Activated naive CD4-positive, alpha-beta T cell treated with anti-CD3 and anti-CD28 coated beads, Interleukin-2, amount 50 U/mL, for 16 hours (primary cell): ENCODE results near the gene KSR2.

ENCODE experiments used
- DNase-seq: peaks from one replicate; pipeline ENCODE4 v3.0.0-alpha.2; 2020

KSR2 gene

GRCh38 chr12:117854339-117855012 is 114.3 kb downstream of the KSR2 start:
- DNase-seq: peak; percentile 33

GRCh38 chr12:117853600-117853999 is 115.2 kb downstream of the KSR2 start:
- no peak for DNase-seq

GRCh38 chr12:117850048-117850447 is 118.7 kb downstream of the KSR2 start:
- no peak for DNase-seq

GRCh38 chr12:117847371-117847770 is 121.4 kb downstream of the KSR2 start:
- no peak for DNase-seq

DNA sequence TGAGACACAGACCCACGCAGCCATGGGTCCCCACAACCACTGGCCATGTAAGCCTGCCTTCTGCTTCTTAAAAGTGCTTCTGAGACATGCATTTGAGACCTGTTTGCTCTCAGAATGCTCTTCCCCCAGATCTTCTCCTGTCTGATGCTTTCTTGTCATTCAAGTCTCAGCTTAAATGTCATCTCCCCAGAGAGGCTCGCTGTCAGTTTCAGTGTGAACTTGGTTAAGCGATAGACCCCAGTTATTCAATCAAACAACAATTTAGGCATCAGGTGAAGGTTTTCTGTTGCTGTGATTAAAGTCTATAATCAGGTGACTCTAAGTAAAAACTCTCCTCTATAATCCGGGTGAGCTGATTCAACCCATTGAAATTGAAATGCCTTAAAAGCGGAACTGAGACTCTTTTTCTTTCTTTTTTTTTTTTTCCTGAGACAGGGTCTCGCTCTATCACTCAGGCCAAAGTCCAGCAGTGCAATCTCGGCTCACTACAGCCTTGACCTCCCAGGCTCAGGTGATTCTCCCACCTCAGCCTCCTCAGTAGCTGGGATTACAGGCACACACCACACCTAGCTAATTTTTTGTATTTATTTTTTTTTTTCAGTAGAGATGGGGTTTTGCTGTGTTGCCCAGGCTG is 123.4 kb downstream of the KSR2 start:
- no peak for DNase-seq

DNA sequence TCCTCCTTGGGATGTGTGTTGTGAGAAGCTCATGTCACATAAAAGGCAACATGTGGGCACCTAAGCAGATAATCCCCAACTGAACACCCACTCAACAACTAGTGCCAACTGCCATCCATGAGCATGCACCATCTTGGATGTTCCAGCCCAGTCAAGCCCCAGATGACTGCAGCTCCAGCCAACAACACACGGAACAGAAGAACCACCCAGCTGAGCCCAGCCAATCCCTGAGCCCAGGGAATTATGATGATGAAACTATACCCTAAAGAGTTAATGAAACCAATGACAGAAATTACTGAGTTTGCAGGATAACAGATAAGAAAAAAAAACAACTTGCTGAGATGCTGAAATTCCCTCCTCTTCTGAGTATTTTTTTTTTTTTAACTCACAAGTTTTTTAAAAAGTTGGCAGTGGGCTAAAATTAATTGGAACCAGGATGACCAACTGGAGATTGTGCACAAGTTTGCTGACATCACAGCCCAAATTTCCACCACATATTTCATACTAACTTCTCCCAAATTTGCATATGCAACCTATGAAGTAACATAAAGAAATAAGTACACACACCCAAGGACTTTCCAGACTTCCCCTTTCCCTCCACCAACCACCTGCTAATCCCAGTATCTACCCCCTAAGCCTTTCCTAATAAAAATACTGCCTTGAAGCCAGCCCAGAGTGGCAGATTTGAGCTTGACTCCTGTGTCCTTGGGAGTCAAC is 124.5 kb downstream of the KSR2 start:
- DNase-seq: no peak

- no peak for DNase-seq
Observed at GRCh38 chr12:117842630-117843029, 126.2 kb downstream of the KSR2 start.

- DNase-seq: no peak
Observed at GRCh38 chr12:117842220-117842619, 126.6 kb downstream of the KSR2 start.

- DNase-seq: no peak
Observed at GRCh38 chr12:117837737-117838050, 131.1 kb downstream of the KSR2 start.

DNA sequence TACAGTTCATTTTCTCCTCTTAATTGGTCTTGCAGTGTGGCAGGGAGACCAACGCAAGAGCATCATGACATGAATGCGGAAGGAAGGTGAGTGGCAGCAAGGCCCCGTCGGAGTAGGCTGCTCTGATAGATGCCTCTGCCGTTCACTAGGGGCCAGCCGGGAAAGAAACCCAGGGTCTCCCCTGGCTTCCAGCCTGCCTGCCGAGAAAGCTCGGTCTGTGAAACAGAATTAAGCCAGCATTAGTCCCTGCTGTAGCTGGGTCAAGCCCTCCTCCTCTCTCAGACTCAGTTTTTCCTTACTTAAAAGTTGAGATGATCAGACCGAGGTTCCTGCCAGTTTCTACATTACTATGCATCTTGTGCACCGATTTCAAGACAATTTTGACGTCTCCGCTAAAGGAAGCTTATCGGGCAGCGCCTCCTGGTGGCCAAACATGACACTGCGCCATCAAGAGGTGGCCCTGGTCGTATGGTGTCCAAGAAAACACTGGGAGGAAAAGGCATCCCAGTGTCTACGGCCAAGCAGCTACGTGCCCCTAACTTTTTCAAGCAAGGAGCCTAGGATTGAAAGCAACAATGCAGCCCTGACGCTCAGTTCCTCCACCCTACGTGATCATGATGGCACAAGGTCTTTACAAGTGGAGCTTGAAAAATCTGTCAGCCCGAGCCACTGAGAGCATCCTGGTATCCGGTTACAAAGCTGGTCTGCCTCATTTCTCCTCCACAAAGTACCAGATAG is 131.6 kb downstream of the KSR2 start:
- DNase-seq: peak; percentile 75

DNA sequence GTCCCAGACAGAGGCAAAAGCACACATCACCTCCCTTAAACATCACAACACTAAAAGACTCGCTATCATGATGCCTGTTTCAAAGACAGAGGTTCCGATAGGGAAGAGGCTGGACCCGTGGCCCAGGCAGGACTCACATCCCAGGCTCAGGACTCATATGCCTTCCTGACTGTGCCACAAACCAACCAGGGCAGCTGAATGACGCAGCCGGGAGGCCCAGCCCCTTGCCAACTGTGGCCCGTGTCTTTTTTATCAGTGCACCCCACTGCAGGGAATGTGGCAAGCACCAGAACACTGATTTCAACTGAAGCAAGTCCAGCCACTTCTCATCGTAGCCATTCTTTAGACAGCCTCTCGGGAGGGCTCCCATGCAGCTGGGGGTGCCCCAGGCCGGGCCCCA is 132.3 kb downstream of the KSR2 start:
- no peak for DNase-seq

DNA sequence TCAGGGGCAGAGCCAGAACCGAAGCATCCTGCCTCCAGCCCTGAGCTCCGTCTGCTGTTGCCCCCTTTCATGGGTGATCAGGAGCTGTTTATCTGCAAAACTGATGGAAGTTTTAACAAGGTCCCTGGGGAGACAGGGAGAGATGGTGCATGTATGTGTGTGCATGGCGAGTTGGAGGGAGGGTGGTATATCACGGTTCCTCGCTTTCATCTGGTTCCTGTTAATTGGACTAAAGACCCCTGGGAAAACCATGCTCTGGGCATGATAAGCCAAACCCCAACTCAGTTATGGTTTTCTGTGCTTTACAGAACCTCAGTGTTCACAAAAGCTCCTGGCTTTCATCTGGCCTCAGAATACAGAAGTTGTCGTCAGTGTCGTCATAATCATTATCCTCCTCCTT is 133.6 kb downstream of the KSR2 start:
- DNase-seq: no peak

GRCh38 chr12:117832459-117833457 is 136.0 kb downstream of the KSR2 start:
- no peak for DNase-seq

GRCh38 chr12:117830471-117830870 is 138.3 kb downstream of the KSR2 start:
- no peak for DNase-seq

GRCh38 chr12:117829108-117829507 is 139.7 kb downstream of the KSR2 start:
- no peak for DNase-seq

DNA sequence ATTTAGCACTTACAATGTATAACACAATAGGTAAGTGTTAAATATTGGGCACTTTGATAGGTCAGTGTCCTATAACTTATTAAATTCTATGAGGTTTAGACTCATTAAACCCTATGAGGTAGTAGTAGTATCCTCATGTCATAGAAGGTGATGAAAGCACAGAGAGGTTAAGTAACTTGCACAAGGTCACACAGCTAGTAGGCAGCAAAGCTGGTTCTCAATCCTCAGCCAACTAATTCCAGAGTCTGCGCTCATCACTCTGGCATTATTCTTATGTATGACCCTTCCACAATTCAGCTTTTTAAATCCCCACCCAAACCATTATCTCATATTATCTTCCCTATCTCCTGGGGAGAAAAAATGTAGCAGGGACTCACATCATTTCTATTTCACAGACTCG is 141.1 kb downstream of the KSR2 start:
- DNase-seq: no peak

GRCh38 chr12:117825827-117826226 is 143.0 kb downstream of the KSR2 start:
- DNase-seq: no peak

- DNase-seq: no peak
Observed at GRCh38 chr12:117821480-117822175, 147.2 kb downstream of the KSR2 start.

DNA sequence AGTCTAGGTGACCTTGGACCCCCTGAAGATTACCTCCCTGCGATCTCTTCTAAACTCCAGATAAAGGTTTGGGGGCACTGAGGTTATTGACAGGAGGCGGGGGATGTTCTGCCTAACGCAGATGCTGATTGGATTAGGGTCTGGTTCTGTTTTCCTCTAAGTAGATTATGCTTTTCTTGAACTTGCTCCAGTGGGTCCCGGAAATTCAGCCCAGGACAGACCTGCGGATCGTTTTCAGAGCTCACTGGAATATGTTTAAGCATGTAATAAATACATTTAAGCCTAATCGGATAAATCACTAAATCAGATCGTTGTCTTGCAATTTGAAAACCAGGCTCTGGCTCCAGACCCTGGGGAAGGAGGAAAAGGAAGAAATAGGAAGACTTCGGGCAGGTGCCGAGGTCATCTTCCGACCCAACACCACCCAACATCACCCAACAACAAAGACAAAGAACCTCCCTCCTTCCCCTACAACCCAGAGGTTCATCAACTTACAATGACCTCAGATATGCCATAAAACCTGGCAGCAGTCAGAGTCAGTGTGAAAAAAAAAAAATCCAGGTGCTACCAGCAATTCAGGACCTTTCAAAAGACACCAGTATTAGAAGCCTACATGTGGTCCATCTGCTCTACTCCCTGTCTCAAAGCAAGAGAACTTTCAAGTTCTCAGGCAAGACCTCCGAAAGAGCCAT is 148.4 kb downstream of the KSR2 start:
- no peak for DNase-seq

GRCh38 chr12:117819160-117819559 is 149.6 kb downstream of the KSR2 start:
- no peak for DNase-seq

- DNase-seq: no peak
Observed at GRCh38 chr12:117818400-117818799, 150.4 kb downstream of the KSR2 start.
